Right hindlimb (tissue), 1 donor: Measurements from ENCODE around the gene ARL4A.

ENCODE experiments used
- DNase-seq: peaks from one replicate; pipeline ENCODE4 v3.0.0-alpha.2; 2018

Gene ARL4A

DNA sequence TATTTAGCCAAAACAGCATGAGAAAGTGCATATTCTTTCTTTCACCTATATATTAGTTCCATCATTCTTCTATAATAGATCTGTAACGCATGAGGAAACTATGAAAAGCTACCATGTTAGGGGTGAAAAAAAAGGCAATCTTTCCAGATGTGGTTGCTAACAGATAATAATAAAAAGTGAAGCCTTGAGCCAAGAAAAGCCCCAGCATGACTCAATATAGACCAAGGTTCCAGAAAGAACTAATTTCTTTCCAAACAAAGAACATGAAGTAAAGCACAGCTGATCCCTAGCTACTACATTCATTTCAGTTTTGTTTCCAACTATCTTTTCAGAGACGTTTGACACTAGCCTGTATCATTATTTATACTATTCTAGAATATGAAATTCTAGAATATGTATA is 16.4 kb downstream of the ARL4A start:
- DNase-seq: no peak

DNA sequence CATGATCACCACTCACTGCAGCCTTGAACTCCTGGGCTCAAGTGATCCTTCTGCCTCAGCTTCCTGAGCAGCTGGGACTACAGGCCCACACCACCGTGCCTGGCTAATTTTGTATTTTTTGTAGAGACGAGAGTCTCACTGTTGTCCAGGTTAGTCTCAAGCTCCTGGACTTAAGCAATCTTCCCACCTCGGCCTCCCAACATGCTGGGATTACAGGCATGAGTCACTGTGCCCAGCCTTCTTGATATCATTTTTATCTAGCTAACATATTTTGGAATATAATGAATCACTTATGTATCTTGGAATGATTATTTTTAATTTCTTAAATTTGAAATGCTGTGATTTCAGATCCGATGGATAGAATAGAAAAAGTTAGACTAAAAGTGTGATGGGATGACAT is 18.4 kb downstream of the ARL4A start:
- no peak for DNase-seq

DNA sequence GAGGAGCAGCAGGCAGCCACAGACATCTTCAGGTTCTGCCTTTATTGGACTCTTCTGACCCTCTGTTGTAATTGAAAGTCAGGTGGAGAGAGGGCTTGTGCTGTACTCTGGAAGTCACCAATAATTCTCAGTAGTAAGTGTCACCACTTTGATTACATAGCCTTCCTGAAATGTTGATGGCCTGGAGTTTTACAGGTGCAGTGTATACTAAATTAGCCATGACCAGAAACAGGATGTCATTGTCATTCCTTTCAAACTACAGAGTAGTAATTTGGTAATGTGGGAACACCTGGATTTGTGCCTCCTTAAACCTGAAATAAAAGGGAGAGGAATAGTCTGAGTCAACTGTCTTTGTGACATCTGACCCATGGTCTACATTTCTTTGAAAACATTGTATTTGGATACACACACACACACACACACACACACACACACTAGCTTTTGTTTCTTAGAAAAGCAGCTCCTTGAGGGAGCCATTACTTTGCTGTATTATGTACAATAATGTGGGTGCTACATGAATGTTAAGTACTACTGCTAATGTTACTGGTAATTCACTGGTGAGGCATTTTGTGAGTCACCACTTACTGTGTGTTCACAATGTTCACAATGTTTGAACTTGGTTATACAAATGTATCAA is 19.6 kb downstream of the ARL4A start:
- no peak for DNase-seq

DNA sequence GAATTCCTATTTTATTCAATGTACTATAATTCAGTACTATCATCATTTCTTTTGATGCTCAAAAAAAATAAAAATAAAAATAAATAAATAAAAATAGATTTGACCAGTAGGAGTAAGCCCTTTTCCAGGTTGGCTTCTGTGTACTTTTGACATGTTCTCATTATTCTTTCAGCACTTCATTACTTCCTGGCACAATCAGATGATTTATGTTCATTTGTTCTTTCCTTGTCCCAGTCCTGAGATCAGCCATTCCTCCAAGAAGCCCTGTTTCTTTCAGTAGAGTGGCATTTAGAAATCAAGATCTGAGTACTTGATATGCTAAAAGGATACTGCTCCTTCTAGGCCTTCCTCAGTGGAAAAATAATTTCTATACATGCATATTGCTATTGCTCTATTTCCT is 20.9 kb downstream of the ARL4A start:
- DNase-seq: no peak

DNA sequence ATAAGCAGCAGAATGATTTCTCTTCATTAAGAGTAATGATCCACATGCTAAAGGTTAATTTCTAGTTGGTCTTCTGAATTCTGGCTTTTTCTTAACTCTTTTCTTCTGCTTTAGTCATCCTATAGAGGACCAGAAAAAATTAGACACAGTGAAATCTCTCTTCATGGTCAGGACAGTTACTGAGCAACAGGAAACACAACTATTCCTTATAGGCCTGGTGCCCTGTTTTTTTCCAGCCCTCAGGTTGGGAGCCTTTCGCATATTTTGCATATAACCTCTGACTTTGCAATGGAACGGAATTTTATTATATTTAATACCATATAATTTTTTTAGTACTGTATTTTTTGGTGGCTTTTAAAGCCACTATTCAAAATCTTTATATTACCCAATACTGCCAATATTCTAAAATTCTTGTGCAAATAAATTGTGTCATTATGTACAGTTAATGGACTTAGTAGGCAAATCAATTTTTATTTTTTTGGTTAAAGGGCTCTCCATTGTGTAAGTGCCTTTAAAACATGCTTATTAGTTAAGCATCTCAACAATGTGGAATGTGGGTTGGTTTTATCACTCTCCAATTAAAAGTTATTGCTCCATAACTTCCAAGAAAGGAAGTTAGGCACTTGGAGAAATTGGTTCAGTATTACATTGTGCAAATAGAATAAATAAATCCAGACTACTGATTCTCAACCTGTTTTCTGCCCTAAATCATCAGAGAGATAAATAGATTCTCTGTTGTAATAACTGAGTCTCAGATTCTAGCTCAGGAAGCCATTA is 22.5 kb downstream of the ARL4A start:
- DNase-seq: no peak

DNA sequence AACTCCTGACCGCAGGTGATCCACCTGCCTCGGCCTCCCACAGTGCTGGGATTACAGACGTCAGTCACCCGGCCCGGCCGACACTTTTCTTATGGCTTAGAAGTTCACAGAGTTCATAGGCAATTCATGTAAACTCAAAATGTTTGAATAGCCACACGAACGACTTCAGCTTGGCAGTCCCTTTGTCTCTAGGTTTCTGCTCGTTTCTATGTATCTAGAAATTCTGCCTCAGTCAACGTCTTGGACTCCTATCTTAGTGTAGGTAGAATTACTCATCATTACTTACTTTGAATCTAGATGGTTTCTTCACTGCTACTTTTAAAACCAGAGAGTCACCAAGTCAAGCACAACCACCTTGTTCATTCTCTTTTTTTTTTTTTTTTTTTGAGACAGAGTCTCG is 23.7 kb downstream of the ARL4A start:
- DNase-seq: no peak

DNA sequence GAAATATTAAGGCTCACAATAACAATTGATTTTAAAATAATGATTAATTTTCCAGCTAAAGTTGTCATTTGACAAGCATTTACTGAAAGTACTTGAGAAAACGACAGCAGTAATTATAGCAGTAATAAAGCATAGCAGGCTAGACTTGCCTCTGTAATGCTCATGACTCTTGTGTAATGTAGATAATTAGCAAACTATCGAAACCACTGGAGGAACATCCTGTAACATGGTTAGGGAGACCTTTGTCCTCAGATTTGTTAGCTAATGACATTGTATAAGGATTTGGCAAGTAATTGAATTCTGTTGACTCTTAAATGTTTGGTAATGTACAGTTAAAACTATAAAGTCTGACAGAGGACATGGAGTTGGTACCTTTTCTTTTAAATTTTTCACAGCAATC is 24.8 kb downstream of the ARL4A start:
- DNase-seq: no peak

DNA sequence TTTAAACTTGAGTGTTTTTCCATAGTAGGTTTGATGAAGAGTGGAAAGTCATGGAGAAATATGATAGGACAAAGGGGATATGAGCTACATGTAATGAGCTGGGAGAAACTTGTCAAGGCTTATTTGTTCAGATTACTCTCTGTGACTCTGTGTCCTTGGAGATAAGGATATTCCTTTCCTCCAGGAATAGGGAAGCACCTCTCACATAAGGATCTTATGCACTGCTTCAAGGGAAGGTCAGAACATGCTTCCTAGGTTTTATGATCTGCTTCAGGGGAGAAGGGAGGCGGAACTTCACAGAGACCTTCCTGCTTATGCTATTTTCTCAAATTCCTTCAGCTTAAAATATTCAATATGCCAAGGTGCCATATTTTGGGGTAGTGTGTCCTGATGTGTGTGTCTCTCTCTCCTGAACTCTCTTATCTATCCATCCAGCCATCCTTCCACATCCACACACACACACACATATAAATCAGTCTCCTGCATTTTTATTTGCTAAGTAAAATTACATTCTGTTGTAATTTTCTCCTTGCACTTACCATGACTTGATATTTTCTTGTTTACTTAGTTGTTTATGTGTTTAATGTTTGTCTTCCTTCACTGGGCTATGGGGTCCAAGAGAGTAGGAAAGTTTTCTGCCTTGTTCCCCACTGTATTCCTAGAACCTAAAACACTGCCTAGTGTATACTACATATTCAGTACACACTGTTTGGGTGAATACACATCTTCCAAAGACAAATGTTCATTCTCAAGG is 26.4 kb downstream of the ARL4A start:
- no peak for DNase-seq

DNA sequence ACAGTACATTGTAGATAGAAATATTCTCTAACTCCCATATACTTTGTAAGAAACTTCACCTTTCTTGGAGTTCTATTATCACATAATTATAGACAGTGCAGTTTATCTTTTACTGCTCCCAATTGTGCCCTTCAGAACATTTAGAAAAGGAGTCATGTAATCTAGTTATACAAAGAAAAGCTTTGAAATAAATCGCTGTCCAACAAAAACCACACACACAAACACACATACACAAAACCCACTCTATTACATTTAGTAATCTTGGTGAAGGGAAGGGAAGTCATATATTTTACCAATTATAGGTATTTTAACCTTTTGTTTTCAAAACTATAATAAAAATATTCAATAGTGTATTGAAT is 26.9 kb downstream of the ARL4A start:
- no peak for DNase-seq

DNA sequence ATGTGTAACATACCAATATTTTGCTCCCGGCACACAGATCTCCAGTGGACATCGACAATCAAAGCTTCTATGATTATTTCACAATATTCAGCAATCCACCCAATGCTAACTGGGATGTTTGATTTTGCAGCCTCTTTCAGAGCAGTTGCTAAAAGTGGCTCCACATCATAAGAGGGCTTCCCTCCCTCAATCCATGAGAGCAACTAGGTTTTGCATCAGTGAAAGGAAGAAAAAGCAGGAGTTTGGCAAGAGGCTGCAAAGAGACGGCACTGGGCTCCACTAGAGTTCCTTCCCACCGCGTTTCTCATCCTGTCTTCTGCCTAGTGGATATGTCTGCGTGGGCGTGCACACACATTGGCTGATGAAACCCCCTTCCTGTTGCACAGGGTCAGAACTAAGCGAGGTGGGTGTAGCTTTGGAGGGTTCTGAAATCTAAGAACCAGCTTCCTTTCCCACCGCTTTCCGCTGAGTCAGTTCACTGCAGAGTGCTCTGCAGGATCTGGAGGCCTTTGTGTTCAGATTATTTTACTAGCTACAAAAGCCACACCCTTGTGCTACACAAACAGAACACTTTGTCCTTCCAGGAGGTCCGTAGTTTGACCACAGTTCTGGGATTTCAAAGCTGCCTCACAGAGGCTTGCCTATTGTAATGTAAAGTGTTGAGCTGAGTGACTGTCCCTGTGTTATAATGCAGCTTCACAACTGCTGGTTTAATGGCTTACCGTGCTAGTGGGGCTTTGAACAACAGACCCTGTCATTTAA is 28.1 kb downstream of the ARL4A start:
- peak; percentile 88 for DNase-seq

DNA sequence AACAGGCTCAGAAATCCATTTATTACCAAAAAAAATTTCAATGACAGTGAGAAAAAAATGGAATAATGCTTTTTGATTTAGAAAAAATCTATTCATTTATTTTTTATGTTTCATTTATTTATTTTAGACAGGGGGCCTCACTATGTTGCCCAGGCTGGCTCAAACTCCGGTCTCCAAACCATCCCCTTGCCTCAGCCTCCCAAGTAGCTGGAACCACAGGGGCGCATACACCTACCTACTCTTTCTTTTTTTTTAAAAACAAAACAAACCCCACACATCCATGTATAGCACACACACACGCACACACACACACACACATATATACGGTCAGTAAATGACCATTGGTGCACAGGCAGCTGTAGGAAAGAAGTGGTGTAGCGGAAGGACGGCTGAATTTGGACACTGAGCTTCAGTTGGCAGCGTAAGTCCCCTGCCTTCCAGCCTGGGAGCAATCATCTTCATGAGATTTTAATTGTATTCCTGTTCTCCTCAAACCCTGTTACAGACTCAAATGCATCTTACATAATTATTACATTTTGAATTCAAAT is 28.8 kb downstream of the ARL4A start:
- peak; percentile 40 for DNase-seq

DNA sequence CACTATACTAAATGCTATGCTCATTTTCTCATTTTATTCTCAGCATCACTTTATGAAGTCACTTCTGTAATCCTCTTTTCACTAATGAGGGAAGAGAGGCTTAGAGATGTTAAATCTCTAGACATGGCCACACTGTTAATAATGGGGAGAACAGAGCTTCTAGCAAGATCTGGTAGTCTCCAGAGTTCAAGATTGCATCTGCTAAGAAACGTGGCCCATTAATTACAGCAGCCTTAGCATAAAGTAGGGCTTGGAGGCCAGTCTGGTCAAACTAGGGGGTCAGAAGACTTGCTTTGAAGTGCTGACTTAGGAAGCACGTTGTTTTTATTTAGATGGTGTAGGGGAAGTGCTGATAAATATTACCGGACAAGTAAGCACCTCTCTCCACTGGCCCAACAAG is 29.3 kb downstream of the ARL4A start:
- DNase-seq: no peak

DNA sequence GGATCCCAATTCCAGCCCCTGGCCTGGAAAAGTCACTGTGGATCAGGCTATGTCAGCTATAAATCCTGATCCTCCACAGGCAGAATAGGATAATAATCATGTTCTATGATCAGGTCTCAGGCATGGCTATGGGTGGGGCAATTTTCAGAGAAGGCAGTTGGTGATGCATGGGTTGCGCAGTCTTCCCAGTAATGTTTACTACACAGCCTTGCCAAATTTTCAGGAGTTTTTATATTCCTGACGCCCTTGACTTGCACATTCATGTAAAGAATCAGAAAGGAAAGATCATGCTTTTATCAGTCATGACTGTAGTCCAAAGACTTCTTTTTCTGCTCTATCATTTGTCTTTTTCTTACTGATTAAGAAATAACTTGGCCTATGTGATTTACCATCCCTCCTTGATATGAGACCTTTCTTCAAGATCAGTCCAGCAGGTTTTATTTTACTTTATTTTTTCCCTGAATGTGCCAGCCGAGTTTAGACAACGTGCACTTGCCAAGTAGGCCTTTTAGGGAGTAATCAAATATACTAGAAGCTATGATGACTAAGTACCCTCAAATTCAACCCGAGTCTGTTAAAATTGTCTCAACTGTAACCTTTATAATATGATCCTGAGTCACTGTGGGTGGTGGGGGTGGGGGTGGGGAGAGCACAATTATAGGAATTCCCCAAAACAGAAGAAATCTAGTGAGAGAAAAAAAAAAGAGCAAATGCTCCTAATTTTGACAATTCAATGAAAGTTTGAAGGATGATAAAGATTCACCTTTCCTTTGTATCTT is 31.9 kb downstream of the ARL4A start:
- peak; percentile 30 for DNase-seq

DNA sequence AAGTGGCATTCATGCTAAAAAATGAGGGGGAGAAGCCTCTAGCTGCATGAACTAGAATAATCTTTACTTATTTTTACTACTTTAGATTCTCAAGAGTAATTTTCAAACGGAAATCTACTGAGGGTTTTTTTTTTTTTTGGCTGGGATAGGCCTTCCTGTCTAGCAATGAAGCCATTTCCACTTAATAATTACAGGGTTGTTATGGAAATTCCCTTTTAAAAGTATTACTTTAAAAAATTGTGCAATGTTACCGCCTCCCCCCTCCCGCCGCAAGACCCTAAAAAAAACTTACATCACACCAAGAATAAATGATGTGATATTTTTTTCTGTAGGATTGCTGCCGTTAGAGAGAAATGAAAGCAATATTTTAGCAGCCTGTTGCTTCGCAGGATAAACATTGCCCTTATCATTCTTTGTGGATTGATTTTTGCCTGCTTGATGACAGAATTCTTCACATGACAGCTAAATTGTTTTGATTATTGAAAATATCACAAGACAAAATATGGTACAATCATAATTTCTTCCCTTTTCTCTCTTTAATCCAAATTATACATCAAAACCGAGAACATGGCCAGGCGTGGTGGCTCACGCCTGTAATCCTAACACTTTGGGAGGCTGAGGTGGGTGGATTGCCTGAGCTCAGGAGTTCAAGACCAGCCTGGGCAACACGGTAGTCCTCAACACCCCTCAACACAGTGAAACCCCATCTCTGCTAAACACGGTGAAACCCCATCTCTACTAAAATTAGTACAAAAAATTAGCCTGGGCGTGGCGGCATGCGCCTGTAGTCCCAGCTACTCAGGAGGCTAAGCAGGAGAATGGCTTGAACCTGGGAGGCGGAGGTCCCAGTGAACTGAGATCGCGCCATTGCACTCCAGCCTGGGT is 32.8 kb downstream of the ARL4A start:
- no peak for DNase-seq

DNA sequence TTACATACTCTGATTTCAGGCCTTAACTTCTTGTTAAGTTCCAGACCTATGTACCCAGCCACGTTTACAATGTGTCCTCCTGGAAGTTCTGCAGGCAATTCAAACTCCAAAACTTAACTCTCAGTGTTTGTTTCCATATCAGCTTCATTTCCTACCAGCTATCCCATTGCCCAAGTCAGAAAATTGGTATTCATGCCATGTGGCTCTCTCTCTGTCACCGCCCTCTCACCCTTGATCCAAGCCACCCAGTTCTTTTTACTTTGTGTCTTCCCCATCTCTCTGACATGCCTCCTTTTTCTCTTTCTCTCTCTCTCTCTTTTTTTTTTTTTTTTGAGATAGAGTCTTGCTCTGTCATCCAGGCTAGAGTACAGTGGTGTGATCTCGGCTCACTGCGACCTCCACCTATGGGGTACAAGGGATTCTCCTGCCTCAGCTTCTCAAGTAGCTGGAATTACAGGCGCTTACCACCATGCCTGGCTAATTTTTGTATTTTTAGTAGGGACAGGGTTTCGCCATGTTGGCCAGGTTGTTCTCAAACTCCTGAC is 33.9 kb downstream of the ARL4A start:
- DNase-seq: no peak

DNA sequence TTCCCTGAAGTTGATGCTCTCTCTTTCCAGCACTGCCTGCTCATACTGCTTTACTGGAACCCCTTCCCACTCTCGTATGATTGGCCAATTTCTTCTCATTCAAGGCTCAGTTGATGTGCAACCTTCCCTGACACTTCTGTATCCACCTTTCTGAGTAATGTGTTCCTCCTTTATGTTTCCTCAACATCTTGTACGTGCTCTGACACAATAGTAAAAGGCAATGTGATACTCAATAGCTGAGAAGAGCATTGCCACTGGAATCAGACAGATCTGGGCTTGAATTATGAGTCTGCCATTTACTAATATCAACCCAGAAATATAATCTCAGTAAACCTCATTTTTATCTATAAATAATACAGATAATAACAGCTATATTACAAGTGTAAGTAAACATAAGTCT is 34.7 kb downstream of the ARL4A start:
- no peak for DNase-seq

DNA sequence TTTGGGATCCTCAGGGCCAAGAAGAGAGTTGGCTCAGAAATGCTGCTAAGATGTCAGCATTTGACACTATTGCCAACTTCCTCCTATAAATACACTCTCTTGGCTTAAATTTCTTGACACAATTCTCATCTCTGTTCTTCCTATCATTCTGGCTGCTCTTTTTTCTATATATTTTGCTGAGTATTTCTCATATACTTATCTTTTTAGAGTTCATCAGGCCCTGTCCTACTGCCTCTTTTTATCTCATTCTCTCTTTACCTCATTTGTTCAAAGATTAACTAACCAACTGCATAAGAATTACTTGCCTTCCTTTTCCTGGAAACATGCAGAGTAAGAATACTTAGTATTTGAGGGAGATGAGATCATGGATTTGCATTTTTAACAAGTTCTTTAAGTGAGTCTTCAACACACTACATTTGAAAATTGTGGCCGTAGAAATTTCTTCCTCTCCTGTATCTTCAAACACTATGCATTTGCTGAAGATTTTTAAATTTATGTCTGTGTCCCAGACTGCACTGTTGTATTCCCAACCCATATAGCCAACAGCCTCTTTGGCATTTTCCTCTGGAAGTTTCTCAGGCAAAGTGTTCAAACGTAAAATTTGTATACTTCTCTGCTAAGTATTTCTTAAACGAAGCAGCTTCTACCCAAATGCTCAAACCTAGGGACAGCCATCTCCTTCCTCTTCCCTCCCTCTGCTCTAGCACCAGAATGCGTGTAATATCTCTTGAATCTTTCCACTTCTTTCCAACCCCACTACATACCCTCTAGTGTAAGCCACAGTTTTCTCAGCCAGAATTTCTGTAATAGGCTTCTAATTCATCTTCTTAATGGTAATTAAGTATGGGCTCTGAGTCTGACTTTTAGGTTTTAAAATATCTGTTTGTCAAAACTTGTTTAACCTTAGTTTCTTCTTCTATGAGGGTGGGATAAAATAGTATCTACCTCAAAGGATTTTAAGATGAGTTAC is 35.5 kb downstream of the ARL4A start:
- no peak for DNase-seq

DNA sequence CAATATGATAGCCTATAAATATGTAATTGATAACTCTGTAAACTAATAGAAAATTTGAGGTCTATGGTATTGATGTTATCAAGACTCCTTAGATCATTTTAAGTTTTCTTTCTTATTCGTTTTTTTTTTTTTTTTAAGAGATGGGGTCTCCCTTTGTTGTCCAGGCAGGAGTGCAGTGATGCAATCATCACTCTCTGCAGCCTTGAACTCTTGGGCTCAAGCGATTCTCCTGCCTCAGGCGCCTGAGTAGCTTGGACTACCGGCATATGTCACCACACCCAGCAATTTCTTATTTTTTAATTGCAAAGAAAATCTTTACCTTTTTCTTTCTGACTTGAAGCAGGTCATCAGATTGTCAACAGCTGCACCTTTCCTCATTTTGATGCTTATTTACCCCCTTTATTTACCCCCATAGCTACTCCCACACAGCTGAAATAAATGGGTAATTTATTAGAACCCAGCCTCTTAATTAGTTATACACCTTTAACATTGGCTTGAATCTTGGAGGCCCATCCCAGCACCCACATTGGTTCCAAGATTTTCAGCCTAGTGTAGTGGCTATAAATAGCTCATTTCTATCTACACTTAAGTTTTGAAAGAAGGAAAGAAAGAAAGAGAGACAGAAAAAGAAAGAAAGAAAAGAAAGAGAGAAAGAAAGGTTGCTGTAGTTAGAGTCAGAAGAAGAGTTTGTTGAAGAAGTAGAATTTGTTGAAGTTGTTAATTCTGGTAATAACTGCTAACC is 38.3 kb downstream of the ARL4A start:
- no peak for DNase-seq

DNA sequence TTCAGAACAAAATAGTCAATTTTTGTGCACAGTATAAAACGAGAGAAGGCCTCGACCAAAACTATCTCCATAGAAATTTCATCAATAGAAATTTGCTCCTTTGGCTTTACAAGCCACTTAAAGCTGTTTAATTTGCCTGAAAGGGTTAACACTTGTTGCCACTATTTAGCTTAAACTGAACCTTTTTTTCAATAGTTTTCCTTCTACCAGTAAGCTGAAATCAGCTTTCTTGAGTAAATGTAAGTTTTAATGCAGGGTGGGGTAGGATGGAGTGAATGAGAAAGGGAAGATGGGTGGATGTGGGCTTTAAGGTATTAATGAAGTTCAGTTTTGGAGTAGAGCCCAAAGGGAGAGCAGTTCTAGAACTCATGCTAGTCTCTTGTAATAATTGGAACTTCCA is 39.5 kb downstream of the ARL4A start:
- no peak for DNase-seq
